H9 (cell line): ENCODE results near the gene MEN1. TPM values are rescaled to one million over a fixed set of nuclear protein-coding genes. Genes with fewer than 3 reads are reported as not detected.

ENCODE experiments used
- DNase-seq: peaks from one replicate; pipeline ENCODE4 v3.0.0-alpha.2; 2017
- H2AFZ ChIP-seq: one replicate; pipeline ENCODE4 v1.6.1; 2013; ENCODE audit warnings: mild to moderate bottlenecking, low read length, control low read depth, moderate library complexity
- H2AK5ac ChIP-seq: 2 replicates; pipeline ENCODE4 v1.6.1; 2013; ENCODE audit warnings: low read length, control low read depth, mixed read lengths; ENCODE audit not compliant: insufficient read length
- H2BK120ac ChIP-seq: one replicate; pipeline ENCODE4 v1.6.1; 2013; ENCODE audit warnings: low read depth, mild to moderate bottlenecking, low read length, control low read depth, inconsistent platforms; ENCODE audit not compliant: poor library complexity, severe bottlenecking
- H2BK12ac ChIP-seq: 2 replicates; pipeline ENCODE4 v1.6.1; 2013; ENCODE audit warnings: low read length, control low read depth, mixed read lengths, low read depth; ENCODE audit not compliant: insufficient read length
- H2BK15ac ChIP-seq: 2 replicates; pipeline ENCODE4 v1.6.1; 2013; ENCODE audit warnings: low read depth, low read length, control low read depth
- H2BK20ac ChIP-seq: one replicate; pipeline ENCODE4 v1.6.1; 2013; ENCODE audit warnings: low read depth, mild to moderate bottlenecking, low read length, control low read depth, inconsistent platforms; ENCODE audit not compliant: poor library complexity, severe bottlenecking
- H2BK5ac ChIP-seq: 2 replicates; pipeline ENCODE4 v1.6.1; 2013; ENCODE audit warnings: low read length, control low read depth, mixed read lengths; ENCODE audit not compliant: insufficient read length
- H3K14ac ChIP-seq: 2 replicates; pipeline ENCODE4 v1.6.1; 2013; ENCODE audit warnings: low read length, control low read depth; ENCODE audit not compliant: insufficient read depth
- H3K18ac ChIP-seq: 2 replicates; pipeline ENCODE4 v1.6.1; 2013; ENCODE audit warnings: low read depth, mild to moderate bottlenecking, mixed read lengths, low read length, control low read depth; ENCODE audit not compliant: insufficient read length
- H3K23ac ChIP-seq: 2 replicates; pipeline ENCODE4 v1.6.1; 2013; ENCODE audit warnings: low read length, control low read depth, mixed read lengths, low read depth; ENCODE audit not compliant: insufficient read length
- H3K23me2 ChIP-seq: 2 replicates; pipeline ENCODE4 v1.6.1; 2013; ENCODE audit warnings: low read depth, mild to moderate bottlenecking, mixed read lengths, low read length, control low read depth; ENCODE audit not compliant: insufficient read length, poor library complexity, severe bottlenecking
- H3K27ac ChIP-seq: 2 replicates; pipeline ENCODE4 v1.5.1; 2013; ENCODE audit warnings: low read length, control low read depth, mixed read lengths, low read depth; ENCODE audit not compliant: insufficient read length
- H3K27me3 ChIP-seq: 2 replicates; pipeline ENCODE4 v1.6.1; 2013; ENCODE audit warnings: low read length, control low read depth, inconsistent platforms; ENCODE audit not compliant: insufficient read depth
- H3K4ac ChIP-seq: 2 replicates; pipeline ENCODE4 v1.6.1; 2013; ENCODE audit warnings: low read depth, mild to moderate bottlenecking, control low read depth, inconsistent platforms, low read length, moderate library complexity
- H3K4me1 ChIP-seq: 2 replicates; pipeline ENCODE4 v1.6.1; 2013; ENCODE audit warnings: low read length, control low read depth, inconsistent platforms; ENCODE audit not compliant: insufficient read depth
- H3K4me2 ChIP-seq: 2 replicates; pipeline ENCODE4 v1.6.1; 2013; ENCODE audit warnings: low read length, control low read depth, mixed read lengths; ENCODE audit not compliant: insufficient read length, insufficient read depth
- H3K56ac ChIP-seq: 2 replicates; pipeline ENCODE4 v1.6.1; 2013; ENCODE audit warnings: low read depth, mild to moderate bottlenecking, mixed read lengths, low read length, control low read depth; ENCODE audit not compliant: insufficient read length
- H3K79me1 ChIP-seq: 2 replicates; pipeline ENCODE4 v1.6.1; 2013; ENCODE audit warnings: low read depth, mild to moderate bottlenecking, moderate library complexity, low read length, control low read depth, inconsistent platforms; ENCODE audit not compliant: insufficient read depth, poor library complexity, severe bottlenecking
- H3K79me2 ChIP-seq: 2 replicates; pipeline ENCODE4 v1.6.1; 2013; ENCODE audit warnings: low read length, control low read depth, inconsistent platforms; ENCODE audit not compliant: insufficient read depth
- H3K9ac ChIP-seq: 2 replicates; pipeline ENCODE4 v1.6.1; 2013; ENCODE audit warnings: low read length, control low read depth, mixed read lengths; ENCODE audit not compliant: insufficient read length; ENCODE audit errors: extremely low read depth
- H3K9me3 ChIP-seq: one replicate; pipeline ENCODE4 v1.6.1; 2013; ENCODE audit warnings: low read depth, low read length, inconsistent platforms; ENCODE audit not compliant: control insufficient read depth
- H3T11ph ChIP-seq: one replicate; pipeline ENCODE4 v1.6.1; 2013; ENCODE audit warnings: mild to moderate bottlenecking, low read length, control low read depth, inconsistent platforms
- H4K20me1 ChIP-seq: one replicate; pipeline ENCODE4 v1.6.1; 2013; ENCODE audit not compliant: control insufficient read depth, insufficient read length, insufficient read depth
- H4K5ac ChIP-seq: 2 replicates; pipeline ENCODE4 v1.6.1; 2013; ENCODE audit warnings: low read depth, mild to moderate bottlenecking, mixed read lengths, low read length, control low read depth; ENCODE audit not compliant: insufficient read length
- H4K8ac ChIP-seq: replicated peaks from 2 replicates; pipeline ENCODE4 v1.6.1; 2013; ENCODE audit warnings: low read length, control low read depth, mixed read lengths, low read depth; ENCODE audit not compliant: insufficient read length
- H4K91ac ChIP-seq: 2 replicates; pipeline ENCODE4 v1.6.1; 2013; ENCODE audit warnings: low read depth, mild to moderate bottlenecking, moderate library complexity, mixed read lengths, low read length, control low read depth; ENCODE audit not compliant: insufficient read length
- H3K27ac Mint-ChIP-seq, 3 experiments: 2 replicates in 2 of 3; 3 replicates in 1 of 3; pipeline ENCODE4 v1.8.0; 2020 to 2021; ENCODE audit warnings: mixed read lengths in 3 of 3, mild to moderate bottlenecking in 1 of 3, moderate library complexity in 1 of 3
- H3K27me3 Mint-ChIP-seq: 2 replicates; pipeline ENCODE4 v1.8.0; 2021; ENCODE audit warnings: low read depth, mild to moderate bottlenecking, moderate library complexity, mixed read lengths
- H3K36me3 Mint-ChIP-seq, 3 experiments: 2 replicates in 2 of 3; 3 replicates in 1 of 3; pipeline ENCODE4 v1.8.0; 2020 to 2021; ENCODE audit warnings: low read depth in 3 of 3, mixed read lengths in 3 of 3; ENCODE audit not compliant: insufficient read depth in 1 of 3
- H3K4me1 Mint-ChIP-seq, 2 experiments: 2 replicates each; pipeline ENCODE4 v1.8.0; 2020; ENCODE audit warnings: mixed read lengths in 2 of 2
- H3K4me3 Mint-ChIP-seq, 2 experiments: 2 replicates in 1 of 2; 3 replicates in 1 of 2; pipeline ENCODE4 v1.8.0; 2020 to 2021; ENCODE audit warnings: mild to moderate bottlenecking in 2 of 2, mixed read lengths in 2 of 2, moderate library complexity in 1 of 2
- H3K9me3 Mint-ChIP-seq, 2 experiments: 2 replicates in 1 of 2; 3 replicates in 1 of 2; pipeline ENCODE4 v1.8.0; 2020; ENCODE audit warnings: mild to moderate bottlenecking in 2 of 2, mixed read lengths in 2 of 2, moderate library complexity in 1 of 2
- CTCF ChIP-seq: fragments of 200-600 bp; sonication (generic); conservative IDR thresholded peaks from 3 replicates; pipeline ENCODE4 v1.8.0; 2021; ENCODE audit warnings: antibody characterized with exemption, mild to moderate bottlenecking
- WGBS: extraction: QIAGEN DNeasy Blood & Tissue Kit; methylation state at CpG from one replicate; pipeline ENCODE4 v1.1.7; 2013; ENCODE audit warnings: missing lambda C conversion rate, low lambda C conversion rate, mixed read lengths; ENCODE audit not compliant: insufficient read length; ENCODE audit errors: extremely low coverage; 5-methylcytosine and 5-hydroxymethylcytosine counted together
- total RNA-seq: library from RNA; stranded (reverse); gene quantifications from 2 replicates; pipeline ENCODE4 v1.2.1, GENCODE V29; 2021

Gene MEN1
- total RNA-seq, 1 experiment from 2014 or later, result 49.9 TPM

- Mint-ChIP-seq H3K27ac (peak overlapping the region; percentile 23 to 79 (median 52); a peak in 4 of 7 replicates), H3K9me3 (no peaks in the 10 kb centered on the region; a peak in 2 of 5 replicates), H3K36me3 (peaks cover 0 to 20% (median 5%) of the 10 kb centered on the region in 3 experiments; a peak in 5 of 7 replicates), H3K27me3 (peaks cover 2% of the 10 kb centered on the region), H3K4me1 (peaks cover 23 to 32% of the 10 kb centered on the region in 2 experiments), H3K4me3 (no peak overlapping the region)
- Histone ChIP-seq H4K91ac (no peak overlapping the region), H3T11ph (no peak overlapping the region), H2AFZ (no peak overlapping the region), H3K9ac (no peak overlapping the region), H3K4me1 (no peaks in the 10 kb centered on the region), H3K27me3 (no peaks in the 10 kb centered on the region), H2AK5ac (no peak overlapping the region), H2BK12ac (no peak overlapping the region), H2BK5ac (no peak overlapping the region), H3K79me1 (no peaks in the 10 kb centered on the region), H4K20me1 (no peaks in the 10 kb centered on the region), H2BK20ac (no peak overlapping the region), H3K23ac (no peak overlapping the region), H3K23me2 (peaks cover 6% of the 10 kb centered on the region), H2BK15ac (no peak overlapping the region; the same call in 1 of the 2 replicates), H3K4me2 (no peak overlapping the region), H3K27ac (no peak overlapping the region), H2BK120ac (no peak overlapping the region), H3K9me3 (no peaks in the 10 kb centered on the region), H3K56ac (no peak overlapping the region), H3K4ac (no peak overlapping the region), H3K79me2 (no peaks in the 10 kb centered on the region), H4K5ac (no peak overlapping the region), H3K18ac (no peak overlapping the region), H3K14ac (no peak overlapping the region; the same call in 1 of the 2 replicates), H4K8ac (no peak overlapping the region)
- no peak for DNase-seq
- WGBS, result no CpG with 5 or more reads among the region's 15 CpGs
- no peak for TF ChIP-seq CTCF
Observed at GRCh38 chr11:64841592-64842365, 31.4 kb upstream of the MEN1 start.
